Measurements from ENCODE around the gene OPRL1. TPM values are rescaled to one million over a fixed set of nuclear protein-coding genes. Genes with fewer than 3 reads are reported as not detected.

Gene OPRL1
- total RNA-seq, 1 experiment from 2014 or later = 0.92 TPM

GRCh38 chr20:64056639-64056888, 23.3 kb upstream of the OPRL1 start:
- no peak for DNase-seq (ENCODE audit: low read depth)

- no peak for DNase-seq (ENCODE audit: low read depth)
These were observed 22.8 kb upstream of the OPRL1 start for GRCh38 chr20:64056889-64057627.

GRCh38 chr20:64057628-64058498, 22.0 kb upstream of the OPRL1 start:
- no peak for DNase-seq (ENCODE audit: low read depth)

GRCh38 chr20:64058536-64058935, 21.3 kb upstream of the OPRL1 start:
- DNase-seq (ENCODE audit: low read depth) = peak; percentile 55

- no peak for DNase-seq (ENCODE audit: low read depth)
These were observed 17.6 kb upstream of the OPRL1 start for GRCh38 chr20:64062276-64062595.

- DNase-seq (ENCODE audit: low read depth) = peak; percentile 94
These were observed 17.1 kb upstream of the OPRL1 start, which contains the start of gene TCEA2 for GRCh38 chr20:64062596-64063388. Gene TCEA2, plus strand, starts transcription at chr20:64063198. Its CDS starts 115 bp downstream, at chr20:64063313.

GRCh38 chr20:64063389-64064144, 16.3 kb upstream of the OPRL1 start:
- no peak for DNase-seq (ENCODE audit: low read depth)

- DNase-seq (ENCODE audit: low read depth) = peak; percentile 63
These were observed 15.7 kb upstream of the OPRL1 start for GRCh38 chr20:64064145-64064698.

- DNase-seq (ENCODE audit: low read depth) = no peak
These were observed 14.6 kb upstream of the OPRL1 start for GRCh38 chr20:64065062-64065973.

- DNase-seq (ENCODE audit: low read depth) = peak; percentile 86
These were observed 13.9 kb upstream of the OPRL1 start for GRCh38 chr20:64065974-64066343.

GRCh38 chr20:64067005-64067632, 12.8 kb upstream of the OPRL1 start:
- DNase-seq (ENCODE audit: low read depth) = no peak

- DNase-seq (ENCODE audit: low read depth) = no peak
These were observed 12.1 kb upstream of the OPRL1 start for GRCh38 chr20:64067733-64068307.

- DNase-seq (ENCODE audit: low read depth) = no peak
These were observed 11.3 kb upstream of the OPRL1 start for GRCh38 chr20:64068386-64069208.

GRCh38 chr20:64069209-64069613, 10.7 kb upstream of the OPRL1 start:
- no peak for DNase-seq (ENCODE audit: low read depth)

GRCh38 chr20:64069614-64070243, 10.2 kb upstream of the OPRL1 start:
- no peak for DNase-seq (ENCODE audit: low read depth)

GRCh38 chr20:64070244-64070993, 9.5 kb upstream of the OPRL1 start:
- DNase-seq (ENCODE audit: low read depth) = no peak

Data from LHCN-M2 (cell line).